NB4 (cell line): ENCODE data around the gene CTSD.

Experiments used
- CTCF ChIP-seq: IDR thresholded peaks from one replicate; pipeline ENCODE4 v1.5.1; 2012; ENCODE audit warnings: low read depth, low read length
- POLR2A ChIP-seq: IDR thresholded peaks from 2 replicates; pipeline ENCODE4 v1.6.1; 2011; ENCODE audit warnings: mild to moderate bottlenecking; ENCODE audit not compliant: insufficient read length; ENCODE audit errors: extremely low read depth

GRCh38 chr11:1737080-1737757 is 26.5 kb downstream of the CTSD start:
- no peak for TF ChIP-seq POLR2A
- TF ChIP-seq CTCF = no peak
